Mesodermal cell (in vitro differentiated cells): ENCODE data around the gene ZNF273.
"Not testable (repeated sequence)": the region's sequence is repeated elsewhere in the genome, so short reads cannot be mapped to it uniquely, and the experiment has no call there.

Experiments
- H3K27ac ChIP-seq: 2 replicates; pipeline ENCODE4 v1.7.0; 2013; ENCODE audit warnings: mild to moderate bottlenecking, low read depth, low read length, moderate library complexity; ENCODE audit not compliant: severe bottlenecking
- H3K36me3 ChIP-seq: 2 replicates; pipeline ENCODE4 v1.7.1; 2013; ENCODE audit warnings: mild to moderate bottlenecking, low read length, moderate library complexity; ENCODE audit not compliant: control insufficient read depth, insufficient read depth
- H3K4me1 ChIP-seq: one replicate; pipeline ENCODE4 v1.7.1; 2013; ENCODE audit warnings: mild to moderate bottlenecking, low read length; ENCODE audit not compliant: insufficient read depth, control insufficient read depth, poor library complexity, severe bottlenecking
- H3K4me3 ChIP-seq: 2 replicates; pipeline ENCODE4 v1.7.0; 2013; ENCODE audit warnings: low read length, control low read depth, mild to moderate bottlenecking; ENCODE audit not compliant: insufficient read depth, poor library complexity, severe bottlenecking; ENCODE audit errors: extremely low read depth
- H3K9me3 ChIP-seq: 2 replicates; pipeline ENCODE4 v1.7.1; 2013; ENCODE audit warnings: mild to moderate bottlenecking, low read length, moderate library complexity; ENCODE audit not compliant: control insufficient read depth
- WGBS, 2 experiments: methylation state at CpG; one replicate each; pipeline ENCODE4 v1.1.5; 2013; ENCODE audit warnings: missing lambda C conversion rate in 2 of 2; ENCODE audit not compliant: insufficient coverage in 2 of 2; 5-methylcytosine and 5-hydroxymethylcytosine counted together

The ZNF273 gene

GRCh38 chr7:64908358-64908757, 5.3 kb downstream of the ZNF273 start:
- Histone ChIP-seq H3K9me3 (peaks cover 21% of the 10 kb centered on the region), H3K4me3 (no peak overlapping the region), H3K27ac (no peak overlapping the region), H3K36me3 (peaks cover 15% of the 10 kb centered on the region), H3K4me1 (peaks cover 11% of the 10 kb centered on the region)
- WGBS, 2 experiments, result 88% methylated on average over 1 of the region's 2 CpGs; no CpG with 5 or more reads in 1 of the 2 experiments

DNA sequence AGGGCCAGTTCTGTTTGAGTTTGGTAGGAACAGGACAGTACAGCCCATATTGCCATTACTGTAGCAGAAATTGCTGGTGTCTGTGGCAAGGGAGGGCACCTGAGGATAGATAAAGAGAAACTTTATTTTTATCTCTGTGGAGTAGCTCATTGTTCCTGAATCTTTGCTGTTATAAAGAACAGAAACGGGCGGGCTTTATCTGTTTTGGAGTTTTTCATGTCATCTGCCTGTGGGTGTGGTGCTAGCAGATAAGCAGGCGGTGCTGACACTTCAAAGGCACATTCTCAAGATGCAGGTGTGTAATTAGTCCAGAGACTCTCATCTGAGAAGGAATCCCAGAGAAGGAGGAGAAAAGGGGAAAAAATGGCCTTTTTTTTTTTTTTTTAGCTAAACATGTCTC, 11.5 kb downstream of the ZNF273 start:
- Histone ChIP-seq H3K9me3 (peaks cover 35% of the 10 kb centered on the region), H3K4me3 (no peak overlapping the region), H3K36me3 (peaks cover 46% of the 10 kb centered on the region), H3K4me1 (no peaks in the 10 kb centered on the region), H3K27ac (no peak overlapping the region)
- 100% methylated on average over 2 of the region's 3 CpGs for WGBS, 2 experiments

DNA sequence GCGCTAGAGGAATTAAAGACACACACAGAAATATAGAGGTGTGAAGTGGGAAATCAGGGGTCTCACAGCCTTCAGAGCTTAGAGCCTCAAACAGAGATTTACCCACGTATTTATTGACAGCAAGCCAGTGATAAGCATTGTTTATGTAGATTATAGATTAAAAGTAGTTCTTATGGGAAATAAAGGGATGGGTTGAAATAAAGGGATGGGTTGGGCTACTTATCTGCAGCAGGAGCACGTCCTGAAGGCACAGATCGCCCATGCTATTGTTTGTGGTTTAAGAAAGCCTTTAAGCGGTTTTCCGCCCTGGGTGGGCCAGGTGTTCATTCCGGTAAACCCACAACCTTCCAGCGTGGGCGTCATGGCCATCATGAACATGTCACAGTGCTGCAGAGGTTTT, 12.2 kb downstream of the ZNF273 start:
- H3K27ac ChIP-seq, H3K4me3 ChIP-seq, H3K4me1 ChIP-seq: not testable (repeated sequence)
- 82 to 86% methylated on average over 7 to 8 of the region's 9 CpGs for WGBS, 2 experiments
- Histone ChIP-seq H3K9me3 (peaks cover 33% of the 10 kb centered on the region), H3K36me3 (peaks cover 52% of the 10 kb centered on the region)

DNA sequence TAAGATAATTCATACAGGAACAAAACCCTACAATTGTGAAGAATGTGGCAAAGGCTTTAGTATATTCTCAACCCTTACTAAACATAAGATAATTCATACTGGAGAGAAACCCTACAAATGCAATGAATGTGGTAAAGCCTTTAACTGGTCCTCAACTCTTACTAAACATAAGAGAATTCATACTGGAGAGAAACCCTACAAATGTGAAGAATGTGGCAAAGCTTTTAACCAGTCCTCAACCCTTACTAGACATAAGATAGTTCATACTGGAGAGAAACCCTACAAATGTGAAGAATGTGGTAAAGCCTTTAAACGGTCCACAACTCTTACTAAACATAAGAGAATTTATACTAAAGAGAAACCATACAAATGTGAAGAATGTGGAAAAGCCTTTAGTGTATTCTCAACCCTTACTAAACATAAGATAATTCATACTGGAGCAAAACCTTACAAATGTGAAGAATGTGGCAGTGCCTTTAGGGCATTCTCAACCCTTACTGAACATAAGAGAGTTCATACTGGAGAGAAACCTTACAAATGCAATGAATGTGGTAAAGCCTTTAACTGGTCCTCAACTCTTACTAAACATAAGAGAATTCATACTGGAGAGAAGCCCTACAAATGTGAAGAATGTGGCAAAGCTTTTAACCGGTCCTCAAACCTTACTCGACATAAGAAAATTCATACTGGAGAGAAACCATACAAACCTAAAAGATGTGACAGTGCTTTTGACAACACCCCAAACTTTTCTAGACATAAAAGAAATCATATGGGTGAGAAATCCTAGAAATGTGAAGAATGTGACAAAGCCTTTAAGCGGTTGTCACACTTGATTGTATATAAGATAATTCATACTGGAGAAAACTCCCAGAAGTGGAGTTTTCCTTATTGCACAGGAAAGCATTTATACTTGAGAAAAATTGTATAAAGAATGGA, 25.4 kb downstream of the ZNF273 start:
- not testable (repeated sequence) for H3K4me1 ChIP-seq, H3K27ac ChIP-seq, H3K4me3 ChIP-seq
- H3K36me3 ChIP-seq, result peaks cover 50% of the 10 kb centered on the region
- WGBS, 2 experiments, result no CpG with 5 or more reads among the region's 4 CpGs
- peaks cover 55% of the 10 kb centered on the region for H3K9me3 ChIP-seq

- Histone ChIP-seq H3K4me1 (no peaks in the 10 kb centered on the region), H3K4me3 (no peak overlapping the region), H3K9me3 (peaks cover 17% of the 10 kb centered on the region), H3K27ac (no peak overlapping the region), H3K36me3 (peaks cover 11% of the 10 kb centered on the region)
- WGBS, 2 experiments, result 60% methylated on average over 1 of the region's 1 CpG; no CpG with 5 or more reads in 1 of the 2 experiments
These were observed 31.4 kb downstream of the ZNF273 start for GRCh38 chr7:64934478-64934877.

DNA sequence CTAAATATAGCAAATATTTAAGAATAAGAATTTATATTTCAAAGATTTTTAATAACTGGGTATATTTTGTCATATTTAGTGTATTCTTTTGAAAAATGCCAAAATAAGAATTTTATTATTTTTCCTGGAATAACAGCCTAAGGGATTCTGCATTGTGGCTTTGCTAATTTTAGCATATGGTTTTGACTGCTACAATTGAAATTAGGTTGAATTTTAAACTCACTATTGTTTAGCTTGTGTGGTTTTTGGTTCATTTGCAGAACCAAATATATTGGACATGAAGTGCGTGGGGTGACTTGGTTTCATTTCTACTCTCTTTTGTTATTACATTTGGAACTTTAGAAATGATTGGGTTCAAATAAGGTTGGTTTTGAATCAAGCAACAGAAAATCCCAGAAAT, 35.5 kb downstream of the ZNF273 start:
- Histone ChIP-seq H3K27ac (no peak overlapping the region), H3K9me3 (peaks cover 1% of the 10 kb centered on the region), H3K4me1 (no peaks in the 10 kb centered on the region), H3K4me3 (no peak overlapping the region), H3K36me3 (peaks cover 5% of the 10 kb centered on the region)
- WGBS, 2 experiments, result no CpG with 5 or more reads among the region's 1 CpG

DNA sequence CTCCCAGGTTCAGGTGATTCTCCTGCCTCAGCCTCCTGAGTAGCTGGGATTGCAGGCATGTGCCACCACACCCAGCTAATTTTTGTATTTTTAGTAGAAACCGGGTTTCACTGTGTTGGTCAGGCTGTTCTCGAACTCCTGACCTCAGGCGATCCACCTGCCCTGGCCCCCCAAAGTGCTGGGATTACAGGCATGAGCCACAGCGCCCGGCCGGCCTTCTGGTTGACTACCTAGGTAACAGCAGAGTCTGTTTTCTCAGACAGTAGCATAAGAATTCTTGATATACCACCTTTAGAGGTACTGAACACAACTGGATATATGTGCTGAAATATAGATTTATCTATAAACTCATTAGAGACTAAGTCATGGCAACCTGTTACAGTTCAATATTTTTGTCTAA, 36.9 kb downstream of the ZNF273 start:
- H3K36me3 ChIP-seq, H3K9me3 ChIP-seq, H3K27ac ChIP-seq, H3K4me3 ChIP-seq, H3K4me1 ChIP-seq: not testable (repeated sequence)
- 95 to 97% methylated on average over 3 to 6 of the region's 6 CpGs for WGBS, 2 experiments

DNA sequence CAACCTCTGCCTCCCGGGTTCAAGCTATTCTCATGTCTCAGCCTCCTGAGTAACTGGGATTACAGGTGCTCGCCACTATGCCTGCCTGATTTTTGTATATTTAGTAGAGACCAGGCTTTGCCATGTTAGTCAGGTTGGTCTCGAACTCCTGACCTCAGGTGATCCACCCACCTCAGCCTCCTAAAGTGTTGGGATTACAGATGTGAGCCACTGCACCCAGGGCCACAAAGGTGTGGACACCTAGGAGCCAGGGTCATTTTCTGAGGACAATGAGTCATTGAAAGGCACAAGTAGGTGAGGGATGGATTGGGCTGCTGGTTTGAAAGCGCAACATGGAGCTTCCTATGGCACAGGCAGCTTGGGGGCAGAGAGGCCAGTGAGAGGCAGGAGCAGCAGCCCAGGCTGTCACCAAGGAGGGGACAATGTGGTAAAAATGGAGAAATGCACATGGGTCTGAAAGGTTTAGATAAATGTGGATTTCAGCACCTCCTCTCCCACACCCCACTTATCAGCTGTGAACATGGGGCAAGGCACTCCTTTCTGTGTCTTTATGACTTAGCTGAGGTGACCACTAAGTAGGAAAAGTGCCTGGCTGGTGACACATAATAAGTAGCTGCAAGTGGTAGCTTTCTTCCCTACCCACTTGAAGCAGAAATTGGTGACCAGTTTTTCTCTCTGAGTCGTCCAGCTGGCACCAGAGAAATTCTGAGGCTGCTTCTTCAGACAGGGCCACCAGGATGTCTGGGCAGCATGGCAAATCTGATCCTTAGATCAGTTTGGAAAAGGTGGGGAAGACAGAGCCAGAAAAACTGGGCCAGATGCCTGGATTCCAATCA, 41.8 kb downstream of the ZNF273 start:
- not testable (repeated sequence) for H3K36me3 ChIP-seq, H3K4me3 ChIP-seq, H3K4me1 ChIP-seq, H3K27ac ChIP-seq, H3K9me3 ChIP-seq
- WGBS, 2 experiments, result 71 to 90% methylated on average over 2 to 4 of the region's 5 CpGs

DNA sequence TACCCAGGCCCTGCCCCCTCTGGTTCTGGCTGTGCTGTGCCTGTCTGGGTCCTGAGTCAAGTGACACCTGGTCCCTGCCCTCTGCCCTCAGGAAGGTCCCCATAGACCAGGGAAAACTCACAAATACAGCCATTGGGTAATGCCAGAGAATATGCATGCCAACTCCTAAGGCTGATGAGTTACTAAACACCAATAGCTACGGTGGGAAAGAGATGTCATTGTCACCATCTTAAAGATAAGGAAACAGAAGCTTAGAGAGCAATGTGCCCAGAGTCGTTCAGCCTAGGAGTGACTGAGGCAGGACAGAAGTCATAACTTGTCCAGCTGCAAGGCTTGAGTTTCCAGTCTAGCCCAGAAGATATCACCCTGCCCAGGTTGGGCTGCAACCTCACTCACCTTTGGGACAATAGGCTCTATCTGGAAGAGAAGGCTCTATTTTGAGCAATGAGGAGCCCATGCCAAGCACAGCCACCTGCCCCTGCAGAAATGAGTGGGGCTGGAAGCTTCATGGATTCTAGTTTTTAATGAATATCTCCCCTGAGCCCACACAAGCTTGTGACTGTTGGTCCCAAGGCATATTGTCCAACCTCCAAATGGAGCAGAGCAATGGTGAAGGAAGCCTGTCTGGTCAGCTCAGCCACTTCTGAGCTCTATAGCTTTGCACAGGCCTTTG, 42.6 kb downstream of the ZNF273 start:
- Histone ChIP-seq H3K36me3 (no peaks in the 10 kb centered on the region), H3K4me3 (no peak overlapping the region), H3K9me3 (no peaks in the 10 kb centered on the region), H3K4me1 (peaks cover 9% of the 10 kb centered on the region), H3K27ac (no peak overlapping the region)
- WGBS, 2 experiments, result 76 to 86% methylated on average over 2 of the region's 2 CpGs

DNA sequence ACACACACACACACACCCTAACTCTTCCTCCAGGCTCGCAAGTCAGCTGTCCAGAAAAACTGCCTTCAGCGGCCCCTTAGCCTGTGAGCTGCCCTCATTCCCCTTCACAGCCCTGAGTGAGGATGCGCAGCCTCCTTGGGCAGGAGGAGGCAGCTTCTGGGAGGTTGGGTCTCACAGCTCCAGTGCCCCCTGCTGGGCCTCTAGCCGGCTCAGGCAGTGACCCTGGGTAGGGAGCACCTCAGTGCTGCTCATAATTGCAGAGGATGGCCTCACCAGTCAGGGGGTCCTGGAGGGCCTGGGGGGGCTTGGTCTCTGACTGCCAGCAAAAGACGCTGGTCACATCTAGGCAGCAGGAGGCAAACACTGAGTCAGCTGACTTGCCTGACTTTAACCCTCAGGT, 43.7 kb downstream of the ZNF273 start:
- H3K36me3 ChIP-seq, result no peaks in the 10 kb centered on the region
- peaks cover 9% of the 10 kb centered on the region for H3K4me1 ChIP-seq
- H3K27ac ChIP-seq, result no peak overlapping the region
- WGBS, 2 experiments, result 36 to 41% methylated on average over 3 to 4 of the region's 5 CpGs
- no peaks in the 10 kb centered on the region for H3K9me3 ChIP-seq
- H3K4me3 ChIP-seq, result no peak overlapping the region
